Transverse colon (tissue), 4 donors: Measurements from ENCODE around the gene COL19A1.

Experiments used
- EP300 ChIP-seq: sonication (generic); formaldehyde crosslinking; IDR thresholded peaks from one replicate; pipeline ENCODE4 v1.6.1; 2017; ENCODE audit warnings: antibody characterized with exemption, low read depth
- POLR2A ChIP-seq: fragments of 450-650 bp; IDR thresholded peaks from one replicate; pipeline ENCODE4 v1.6.1; 2016; ENCODE audit warnings: antibody characterized with exemption, mild to moderate bottlenecking, moderate library complexity
- POLR2AphosphoS5 ChIP-seq, 3 donors: sonication (generic); formaldehyde crosslinking; IDR thresholded peaks; one replicate each; pipeline ENCODE4 v1.6.1; 2016; ENCODE audit warnings: antibody characterized with exemption in 3 of 3
- TF ChIP-seq, protein P1 (sequence below), 5 experiments: fragments of 200-600 bp in 3 of 5; fragments of 450-650 bp in 2 of 5; sonication (generic) in 3 of 5; IDR thresholded peaks; 1 replicate in 2 of 5; 2 replicates in 3 of 5; pipeline ENCODE4 v1.5.1; 2016 to 2017; ENCODE audit warnings: antibody characterized with exemption in 5 of 5, inconsistent platforms in 3 of 5, mild to moderate bottlenecking in 2 of 5, moderate library complexity in 1 of 5

DNA sequence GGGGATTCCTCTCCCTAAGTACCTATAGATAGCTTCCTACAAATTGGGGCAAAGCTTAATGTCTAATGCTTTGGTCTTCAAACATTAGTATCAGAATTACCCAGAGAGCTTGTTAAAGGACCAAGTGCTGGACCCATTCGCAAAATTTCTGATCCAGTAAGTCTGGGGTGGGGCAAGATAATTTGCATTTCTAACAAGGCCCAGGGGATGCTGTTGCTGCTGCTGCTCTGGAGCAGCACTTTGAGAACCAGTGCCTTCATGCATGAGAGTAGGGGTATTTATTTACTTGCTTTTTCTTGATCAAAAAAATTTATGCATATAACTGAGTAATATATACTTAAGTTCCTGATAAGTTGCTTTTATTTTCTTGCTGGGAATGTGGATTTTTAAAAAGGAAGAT, 24.5 kb upstream of the COL19A1 start:
- TF ChIP-seq, protein P1, sequence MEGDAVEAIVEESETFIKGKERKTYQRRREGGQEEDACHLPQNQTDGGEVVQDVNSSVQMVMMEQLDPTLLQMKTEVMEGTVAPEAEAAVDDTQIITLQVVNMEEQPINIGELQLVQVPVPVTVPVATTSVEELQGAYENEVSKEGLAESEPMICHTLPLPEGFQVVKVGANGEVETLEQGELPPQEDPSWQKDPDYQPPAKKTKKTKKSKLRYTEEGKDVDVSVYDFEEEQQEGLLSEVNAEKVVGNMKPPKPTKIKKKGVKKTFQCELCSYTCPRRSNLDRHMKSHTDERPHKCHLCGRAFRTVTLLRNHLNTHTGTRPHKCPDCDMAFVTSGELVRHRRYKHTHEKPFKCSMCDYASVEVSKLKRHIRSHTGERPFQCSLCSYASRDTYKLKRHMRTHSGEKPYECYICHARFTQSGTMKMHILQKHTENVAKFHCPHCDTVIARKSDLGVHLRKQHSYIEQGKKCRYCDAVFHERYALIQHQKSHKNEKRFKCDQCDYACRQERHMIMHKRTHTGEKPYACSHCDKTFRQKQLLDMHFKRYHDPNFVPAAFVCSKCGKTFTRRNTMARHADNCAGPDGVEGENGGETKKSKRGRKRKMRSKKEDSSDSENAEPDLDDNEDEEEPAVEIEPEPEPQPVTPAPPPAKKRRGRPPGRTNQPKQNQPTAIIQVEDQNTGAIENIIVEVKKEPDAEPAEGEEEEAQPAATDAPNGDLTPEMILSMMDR (IDR thresholded peaks at IDR 0.05): no peak
- TF ChIP-seq EP300: no peak
- TF ChIP-seq POLR2AphosphoS5 (IDR thresholded peaks at IDR 0.05): no peak
- no peak for TF ChIP-seq POLR2A
